Dermis lymphatic vessel endothelial cell (primary cell): ENCODE measurements around the gene CD83. TPM values are rescaled to one million over a fixed set of nuclear protein-coding genes. Genes with fewer than 3 reads are reported as not detected.

Source experiments
- total RNA-seq: library from RNA; depleted of rRNA; stranded (reverse); fragments of >200 nt; gene quantifications from 2 replicates; pipeline ENCODE4 v1.2.1, GENCODE V29; 2014

CD83 gene
- total RNA-seq: 0.95 and 3.7 TPM in 2 replicates

GRCh38 chr6:14117158-14118090, at the start of gene CD83:
CD83 (plus strand) TSS chr6:14117772; CDS start chr6:14117812, 40 bp downstream.

Other genes starting within 250 kb of the CD83 start
- 0.09 and 0.22 TPM in 2 replicates for gene RNF182, start 192.8 kb upstream of the CD83 start, total RNA-seq